GM21381 (cell line): ENCODE data around the gene DNMT1.

Experiments
- ATAC-seq: cut with Tn5 transposase; IDR thresholded peaks from one replicate; pipeline ENCODE4 v1.9.1; 2021; ENCODE audit warnings: mild to moderate bottlenecking, moderate library complexity; ENCODE audit not compliant: unreplicated experiment

The DNMT1 gene

GRCh38 chr19:10115392-10116084 lies 79.2 kb downstream of the DNMT1 start:
- ATAC-seq = no peak

- no peak for ATAC-seq
Measured at GRCh38 chr19:10114651-10115391, 79.9 kb downstream of the DNMT1 start.

GRCh38 chr19:10113964-10114650 lies 80.6 kb downstream of the DNMT1 start:
- no peak for ATAC-seq

GRCh38 chr19:10113592-10113963 lies 81.2 kb downstream of the DNMT1 start:
- no peak for ATAC-seq

GRCh38 chr19:10112895-10113591 lies 81.7 kb downstream of the DNMT1 start:
- ATAC-seq = no peak

- ATAC-seq = no peak
Measured at GRCh38 chr19:10112037-10112761, 82.6 kb downstream of the DNMT1 start.

GRCh38 chr19:10111405-10111811 lies 83.3 kb downstream of the DNMT1 start, which contains the start of gene P2RY11:
Gene P2RY11, plus strand, starts transcription at chr19:10111693. Its CDS starts 29 bp downstream, at chr19:10111722.
- no peak for ATAC-seq

GRCh38 chr19:10110972-10111317 lies 83.8 kb downstream of the DNMT1 start:
- ATAC-seq = no peak

GRCh38 chr19:10110076-10110971 lies 84.4 kb downstream of the DNMT1 start:
- no peak for ATAC-seq

GRCh38 chr19:10109528-10109927 lies 85.2 kb downstream of the DNMT1 start:
- ATAC-seq = no peak

- ATAC-seq = no peak
Measured at GRCh38 chr19:10107817-10108367, 86.9 kb downstream of the DNMT1 start.

GRCh38 chr19:10107254-10107653 lies 87.5 kb downstream of the DNMT1 start:
- no peak for ATAC-seq

GRCh38 chr19:10106100-10106936 lies 88.4 kb downstream of the DNMT1 start, which contains the start of gene PPAN:
Gene PPAN, plus strand, starts transcription at chr19:10106362. Its CDS starts 33 bp downstream, at chr19:10106395.
- peak; percentile 44 for ATAC-seq

GRCh38 chr19:10105509-10106099 lies 89.1 kb downstream of the DNMT1 start:
- peak; percentile 16 for ATAC-seq

- peak; percentile 36 for ATAC-seq
Measured at GRCh38 chr19:10104665-10105508, 89.9 kb downstream of the DNMT1 start.

GRCh38 chr19:10104130-10104513 lies 90.6 kb downstream of the DNMT1 start:
- no peak for ATAC-seq

- ATAC-seq = peak; percentile 28
Measured at GRCh38 chr19:10102787-10103236, 91.9 kb downstream of the DNMT1 start.
